Upper lobe of left lung (tissue), 6 donors: ENCODE results near the gene DUSP9. TPM values are rescaled to one million over a fixed set of nuclear protein-coding genes. Genes with fewer than 3 reads are reported as not detected.

Source experiments
- ATAC-seq, 2 donors: fragments of 200-7000 bp; cut with Tn5 transposase; one replicate each; pipeline ENCODE4 v1.9.1; 2022; ENCODE audit warnings: mild to moderate bottlenecking in 2 of 2, moderate library complexity in 2 of 2; ENCODE audit not compliant: low FRiP score in 2 of 2
- DNase-seq, 2 donors: peaks; one replicate each; pipeline ENCODE4 v3.0.0-alpha.2; 2019 to 2020
- H3K27ac ChIP-seq, 4 donors: fragments of 200-600 bp; sonication (generic); one replicate each; pipeline ENCODE4 v1.5.1; 2016 to 2019
- H3K27me3 ChIP-seq, 4 donors: fragments of 200-600 bp; sonication (generic); one replicate each; pipeline ENCODE4 v1.5.1; 2017 to 2019
- H3K36me3 ChIP-seq, 4 donors: fragments of 200-600 bp; sonication (generic); one replicate each; pipeline ENCODE4 v1.5.1; 2016 to 2019
- H3K4me1 ChIP-seq, 4 donors: fragments of 200-600 bp; sonication (generic); one replicate each; pipeline ENCODE4 v1.5.1; 2018 to 2019
- H3K4me3 ChIP-seq, 4 donors: fragments of 200-600 bp; sonication (generic); one replicate each; pipeline ENCODE4 v1.5.1; 2017 to 2019; ENCODE audit warnings: mild to moderate bottlenecking in 2 of 4, moderate library complexity in 1 of 4
- H3K9me3 ChIP-seq, 4 donors: fragments of 200-600 bp; sonication (generic); one replicate each; pipeline ENCODE4 v1.5.1; 2018 to 2019
- CTCF ChIP-seq, 6 experiments: fragments of 450-650 bp in 4 of 6; fragments of 200-600 bp in 2 of 6; sonication (generic) in 2 of 6; IDR thresholded peaks; one replicate each; pipeline ENCODE4 v1.5.1; 2016 to 2019; ENCODE audit warnings: antibody characterized with exemption in 6 of 6
- EP300 ChIP-seq, 4 donors: sonication (generic); formaldehyde crosslinking; IDR thresholded peaks; one replicate each; pipeline ENCODE4 v1.5.1; 2017; ENCODE audit warnings: antibody characterized with exemption in 4 of 4, control low read depth in 2 of 4
- POLR2A ChIP-seq, 4 donors: fragments of 450-650 bp; IDR thresholded peaks; one replicate each; pipeline ENCODE4 v1.5.1; 2016 to 2017; ENCODE audit warnings: antibody characterized with exemption in 4 of 4, mild to moderate bottlenecking in 2 of 4
- POLR2AphosphoS5 ChIP-seq, 2 donors: sonication (generic); formaldehyde crosslinking; IDR thresholded peaks; one replicate each; pipeline ENCODE4 v1.5.1; 2017; ENCODE audit warnings: antibody characterized with exemption in 2 of 2
- WGBS, 2 donors: methylation state at CpG; one replicate each; pipeline ENCODE4 v1.1.5; 2017 to 2018; 5-methylcytosine and 5-hydroxymethylcytosine counted together
- total RNA-seq, 6 donors: library from RNA; depleted of rRNA in 4 of 6; stranded (reverse); fragments of >200 nt in 4 of 6; gene quantifications; one replicate each; pipeline versions ENCODE4 v1.1.0 to v1.2.1, GENCODE V29; 2016 to 2021
- donor health status: DM: no; HTN: no; CAD: no; lungs with moderate emphysema.
- donor health status: DM: no; HTN: yes; CAD: no; lungs with severe emphysema.

DUSP9 gene
- total RNA-seq, 6 donors from 2014 or later: 0.14 to 0.44 (median 0.27) TPM; not detected in 3

GRCh38 chrX:153643431-153644351 lies 3.3 kb upstream of the DUSP9 start:
- Histone ChIP-seq H3K9me3 (peaks cover 0 to 6% (median 0%) of the 10 kb centered on the region in 4 donors), H3K27ac (no peak overlapping the region), H3K4me1 (peaks cover 6 to 49% (median 21%) of the 10 kb centered on the region in 4 donors), H3K4me3 (no peak overlapping the region), H3K27me3 (peaks cover 0 to 65% (median 9%) of the 10 kb centered on the region in 4 donors), H3K36me3 (no peaks in the 10 kb centered on the region)
- DNase-seq (no peak), ATAC-seq (no peak)
- WGBS, 2 donors: 2 to 49% methylated on average over 10 to 70 of the region's 84 CpGs
- TF ChIP-seq EP300 (IDR thresholded peaks at IDR 0.05) (no peak), CTCF (IDR thresholded peaks at IDR 0.05) (peak in 1 of 6 experiments; percentile 22)

DNA sequence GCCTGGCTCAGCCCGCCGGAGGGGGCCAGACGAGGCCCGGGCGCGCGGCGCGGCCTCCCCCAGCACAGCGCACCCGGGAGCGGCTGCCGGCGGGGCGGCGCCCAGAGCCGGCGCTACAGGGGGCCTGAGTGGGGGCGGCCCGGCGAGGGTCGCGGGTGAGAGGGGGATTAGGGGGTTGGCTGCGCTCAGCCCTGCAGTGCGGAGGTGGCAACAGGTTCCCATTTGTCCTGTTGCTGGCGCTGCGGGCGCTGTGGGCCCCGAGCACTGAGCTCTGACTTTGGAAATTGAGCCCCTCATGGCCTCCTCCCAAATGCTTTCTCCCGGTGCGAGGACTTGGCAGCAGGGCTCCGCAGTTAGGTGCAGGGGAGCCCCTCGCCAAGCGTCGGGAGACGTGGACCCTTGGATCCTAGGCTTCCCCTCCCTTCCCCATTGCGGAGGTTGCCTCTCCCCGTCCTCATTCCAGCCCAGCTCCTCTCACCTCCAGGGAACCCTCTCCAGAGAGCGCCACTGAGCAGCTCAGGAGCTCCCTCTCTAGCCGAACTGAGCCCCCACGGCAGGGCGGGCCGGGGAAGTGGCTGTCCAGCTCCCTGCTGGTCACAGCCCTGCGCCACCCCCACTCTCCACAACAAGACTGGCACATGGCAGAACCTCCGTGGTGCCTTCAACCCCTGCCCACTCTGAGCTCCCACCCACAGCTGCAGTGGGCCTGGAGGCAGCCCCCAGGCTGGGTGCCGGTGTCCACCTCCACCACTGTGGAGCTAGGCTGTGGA lies 2.5 kb upstream of the DUSP9 start:
- Histone ChIP-seq H3K9me3 (peaks cover 0 to 6% (median 0%) of the 10 kb centered on the region in 4 donors), H3K36me3 (no peaks in the 10 kb centered on the region), H3K27ac (no peak overlapping the region), H3K27me3 (peaks cover 0 to 74% (median 9%) of the 10 kb centered on the region in 4 donors), H3K4me3 (no peak overlapping the region), H3K4me1 (peaks cover 6 to 49% (median 21%) of the 10 kb centered on the region in 4 donors)
- TF ChIP-seq POLR2A (IDR thresholded peaks at IDR 0.05) (no peak), EP300 (IDR thresholded peaks at IDR 0.05) (no peak), CTCF (IDR thresholded peaks at IDR 0.05) (no peak), POLR2AphosphoS5 (IDR thresholded peaks at IDR 0.05) (no peak)
- ATAC-seq: no peak
- DNase-seq: peak in 1 of 2 donors; percentile 15
- 3 to 34% methylated on average over 6 to 43 of the region's 46 CpGs for WGBS, 2 donors

DNA sequence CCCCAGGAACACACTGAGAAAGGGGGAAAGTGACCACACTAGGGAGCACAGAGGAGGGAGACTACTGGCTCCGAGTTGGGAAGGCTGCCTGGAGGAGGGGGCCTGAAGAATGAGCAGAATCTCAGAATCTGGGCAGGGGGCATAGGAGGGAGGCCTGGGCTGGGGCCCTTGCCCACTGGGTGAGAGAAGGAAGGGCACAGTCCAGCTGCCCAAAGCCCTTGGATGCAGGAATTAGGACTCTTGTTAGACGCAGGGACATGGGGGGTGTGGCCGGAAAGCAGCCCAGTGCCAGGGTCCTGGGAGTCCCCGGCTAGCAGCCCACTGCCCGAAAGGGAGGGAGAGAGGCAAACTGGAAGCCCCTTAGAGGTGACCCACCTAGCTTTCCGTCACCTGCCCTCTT lies 1.9 kb upstream of the DUSP9 start:
- WGBS, 2 donors: 14 to 68% methylated on average over 1 to 6 of the region's 6 CpGs

GRCh38 chrX:153645921-153646488 lies 998 bp upstream of the DUSP9 start:
- Histone ChIP-seq H3K27me3 (peaks cover 0 to 80% (median 9%) of the 10 kb centered on the region in 4 donors), H3K9me3 (peaks cover 0 to 6% (median 0%) of the 10 kb centered on the region in 4 donors), H3K36me3 (no peaks in the 10 kb centered on the region), H3K4me1 (peaks cover 6 to 49% (median 21%) of the 10 kb centered on the region in 4 donors), H3K4me3 (no peak overlapping the region), H3K27ac (no peak overlapping the region)
- 29 to 67% methylated on average over 9 to 10 of the region's 10 CpGs for WGBS, 2 donors
- no peak for TF ChIP-seq POLR2A (IDR thresholded peaks at IDR 0.05)
- TF ChIP-seq EP300 (IDR thresholded peaks at IDR 0.05): no peak
- no peak for TF ChIP-seq POLR2AphosphoS5 (IDR thresholded peaks at IDR 0.05)
- TF ChIP-seq CTCF (IDR thresholded peaks at IDR 0.05): no peak
- DNase-seq (no peak), ATAC-seq (no peak)

More for the DNA sequence above, 1.9 kb upstream of the DUSP9 start:
- no peaks in the 10 kb centered on the region for H3K36me3 ChIP-seq
- no peak overlapping the region for H3K4me3 ChIP-seq
- DNase-seq (no peak), ATAC-seq (no peak)
- H3K4me1 ChIP-seq: peaks cover 6 to 49% (median 21%) of the 10 kb centered on the region in 4 donors
- TF ChIP-seq POLR2A (IDR thresholded peaks at IDR 0.05): no peak
- TF ChIP-seq POLR2AphosphoS5 (IDR thresholded peaks at IDR 0.05): no peak
- TF ChIP-seq CTCF (IDR thresholded peaks at IDR 0.05): no peak
- TF ChIP-seq EP300 (IDR thresholded peaks at IDR 0.05): no peak
- H3K27ac ChIP-seq: no peak overlapping the region
- peaks cover 0 to 6% (median 0%) of the 10 kb centered on the region in 4 donors for H3K9me3 ChIP-seq
- H3K27me3 ChIP-seq: peaks cover 0 to 80% (median 9%) of the 10 kb centered on the region in 4 donors
